ENCODE measurements around the gene RGS16.

- TF ChIP-seq POLR2AphosphoS5 (IDR thresholded peaks at IDR 0.05; ENCODE audit: insufficient read depth in 1 of 2, low read depth in 1 of 2): no peak
- TF ChIP-seq, protein P1, sequence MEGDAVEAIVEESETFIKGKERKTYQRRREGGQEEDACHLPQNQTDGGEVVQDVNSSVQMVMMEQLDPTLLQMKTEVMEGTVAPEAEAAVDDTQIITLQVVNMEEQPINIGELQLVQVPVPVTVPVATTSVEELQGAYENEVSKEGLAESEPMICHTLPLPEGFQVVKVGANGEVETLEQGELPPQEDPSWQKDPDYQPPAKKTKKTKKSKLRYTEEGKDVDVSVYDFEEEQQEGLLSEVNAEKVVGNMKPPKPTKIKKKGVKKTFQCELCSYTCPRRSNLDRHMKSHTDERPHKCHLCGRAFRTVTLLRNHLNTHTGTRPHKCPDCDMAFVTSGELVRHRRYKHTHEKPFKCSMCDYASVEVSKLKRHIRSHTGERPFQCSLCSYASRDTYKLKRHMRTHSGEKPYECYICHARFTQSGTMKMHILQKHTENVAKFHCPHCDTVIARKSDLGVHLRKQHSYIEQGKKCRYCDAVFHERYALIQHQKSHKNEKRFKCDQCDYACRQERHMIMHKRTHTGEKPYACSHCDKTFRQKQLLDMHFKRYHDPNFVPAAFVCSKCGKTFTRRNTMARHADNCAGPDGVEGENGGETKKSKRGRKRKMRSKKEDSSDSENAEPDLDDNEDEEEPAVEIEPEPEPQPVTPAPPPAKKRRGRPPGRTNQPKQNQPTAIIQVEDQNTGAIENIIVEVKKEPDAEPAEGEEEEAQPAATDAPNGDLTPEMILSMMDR (IDR thresholded peaks at IDR 0.05): no peak
Measured at GRCh38 chr1:182611787-182612186, 7.6 kb upstream of the RGS16 start.
